Hair follicular keratinocyte (primary cell): ENCODE results near the gene ASXL3. TPM values are rescaled to one million over a fixed set of nuclear protein-coding genes. Genes with fewer than 3 reads are reported as not detected.

Source experiments
- total RNA-seq: library from RNA; depleted of rRNA; stranded (reverse); fragments of >200 nt; gene quantifications from 2 replicates; pipeline ENCODE4 v1.2.3, GENCODE V29; 2015

ASXL3 gene
- total RNA-seq = 0.11 TPM in 1 of 2 replicates, not detected in the other

DNA sequence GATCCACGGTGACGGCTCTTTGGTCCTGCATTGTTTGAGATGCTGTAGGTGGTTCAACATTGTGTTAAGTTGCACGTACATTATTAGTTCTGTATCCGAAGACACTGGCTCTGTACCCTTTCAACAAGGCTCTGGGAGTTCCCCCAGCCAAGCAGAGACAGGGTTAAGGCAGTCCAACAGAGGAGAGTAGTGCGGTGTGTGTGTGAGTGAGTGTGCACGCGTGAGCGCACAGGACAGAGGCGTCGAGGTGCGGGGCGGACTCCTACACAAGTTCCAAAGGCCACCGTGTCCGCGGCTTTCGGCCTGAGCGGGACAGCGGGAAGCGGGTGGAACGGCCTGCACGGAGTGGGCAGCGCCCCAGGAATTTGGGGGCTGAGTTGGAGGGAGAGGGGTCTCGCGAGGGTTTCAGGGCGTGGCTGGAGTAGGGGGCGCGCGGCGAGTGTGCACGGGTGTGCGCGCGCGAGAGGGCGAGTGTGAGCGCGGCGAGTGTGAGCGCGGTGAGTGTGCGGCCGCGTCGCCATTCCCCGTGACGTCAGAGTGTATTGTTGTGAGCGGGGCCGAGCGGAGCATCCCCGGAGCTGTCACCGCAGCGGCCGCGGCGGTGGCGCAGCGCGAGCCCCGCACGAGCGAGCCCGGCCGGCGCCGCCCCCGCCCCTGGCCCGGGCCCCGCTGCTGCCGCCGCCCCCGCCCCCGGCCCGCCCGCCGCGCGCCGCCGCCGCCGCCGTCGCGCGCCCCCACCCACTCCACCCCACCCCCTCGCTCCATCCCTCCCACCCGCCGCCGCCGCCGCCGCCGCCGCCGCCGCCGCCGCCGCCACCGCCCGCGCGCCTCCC lies at the start of gene ASXL3:
Gene ASXL3, plus strand, starts transcription at position 535 of the 833 bp plus-strand sequence. CDS start 413 bp downstream, outside the sequence.

Other genes with a start within 250 kb of the ASXL3 start
- gene CCDC178, start 137.5 kb upstream of the ASXL3 start, total RNA-seq = not detected in 2 replicates